H9 (cell line): Measurements from ENCODE around the gene ATG4D. TPM values are rescaled to one million over a fixed set of nuclear protein-coding genes. Genes with fewer than 3 reads are reported as not detected.

Experiments
- DNase-seq: peaks from one replicate; pipeline ENCODE4 v3.0.0-alpha.2; 2017
- H2AFZ ChIP-seq: one replicate; pipeline ENCODE4 v1.6.1; 2013; ENCODE audit warnings: mild to moderate bottlenecking, low read length, control low read depth, moderate library complexity
- H2AK5ac ChIP-seq: 2 replicates; pipeline ENCODE4 v1.6.1; 2013; ENCODE audit warnings: low read length, control low read depth, mixed read lengths; ENCODE audit not compliant: insufficient read length
- H2BK120ac ChIP-seq: one replicate; pipeline ENCODE4 v1.6.1; 2013; ENCODE audit warnings: low read depth, mild to moderate bottlenecking, low read length, control low read depth, inconsistent platforms; ENCODE audit not compliant: poor library complexity, severe bottlenecking
- H2BK12ac ChIP-seq: 2 replicates; pipeline ENCODE4 v1.6.1; 2013; ENCODE audit warnings: low read length, control low read depth, mixed read lengths, low read depth; ENCODE audit not compliant: insufficient read length
- H2BK15ac ChIP-seq: 2 replicates; pipeline ENCODE4 v1.6.1; 2013; ENCODE audit warnings: low read depth, low read length, control low read depth
- H2BK20ac ChIP-seq: one replicate; pipeline ENCODE4 v1.6.1; 2013; ENCODE audit warnings: low read depth, mild to moderate bottlenecking, low read length, control low read depth, inconsistent platforms; ENCODE audit not compliant: poor library complexity, severe bottlenecking
- H2BK5ac ChIP-seq: 2 replicates; pipeline ENCODE4 v1.6.1; 2013; ENCODE audit warnings: low read length, control low read depth, mixed read lengths; ENCODE audit not compliant: insufficient read length
- H3K14ac ChIP-seq: 2 replicates; pipeline ENCODE4 v1.6.1; 2013; ENCODE audit warnings: low read length, control low read depth; ENCODE audit not compliant: insufficient read depth
- H3K18ac ChIP-seq: 2 replicates; pipeline ENCODE4 v1.6.1; 2013; ENCODE audit warnings: low read depth, mild to moderate bottlenecking, mixed read lengths, low read length, control low read depth; ENCODE audit not compliant: insufficient read length
- H3K23ac ChIP-seq: 2 replicates; pipeline ENCODE4 v1.6.1; 2013; ENCODE audit warnings: low read length, control low read depth, mixed read lengths, low read depth; ENCODE audit not compliant: insufficient read length
- H3K23me2 ChIP-seq: 2 replicates; pipeline ENCODE4 v1.6.1; 2013; ENCODE audit warnings: low read depth, mild to moderate bottlenecking, mixed read lengths, low read length, control low read depth; ENCODE audit not compliant: insufficient read length, poor library complexity, severe bottlenecking
- H3K27ac ChIP-seq: 2 replicates; pipeline ENCODE4 v1.5.1; 2013; ENCODE audit warnings: low read length, control low read depth, mixed read lengths, low read depth; ENCODE audit not compliant: insufficient read length
- H3K27me3 ChIP-seq: 2 replicates; pipeline ENCODE4 v1.6.1; 2013; ENCODE audit warnings: low read length, control low read depth, inconsistent platforms; ENCODE audit not compliant: insufficient read depth
- H3K4ac ChIP-seq: 2 replicates; pipeline ENCODE4 v1.6.1; 2013; ENCODE audit warnings: low read depth, mild to moderate bottlenecking, control low read depth, inconsistent platforms, low read length, moderate library complexity
- H3K4me1 ChIP-seq: 2 replicates; pipeline ENCODE4 v1.6.1; 2013; ENCODE audit warnings: low read length, control low read depth, inconsistent platforms; ENCODE audit not compliant: insufficient read depth
- H3K4me2 ChIP-seq: 2 replicates; pipeline ENCODE4 v1.6.1; 2013; ENCODE audit warnings: low read length, control low read depth, mixed read lengths; ENCODE audit not compliant: insufficient read length, insufficient read depth
- H3K56ac ChIP-seq: 2 replicates; pipeline ENCODE4 v1.6.1; 2013; ENCODE audit warnings: low read depth, mild to moderate bottlenecking, mixed read lengths, low read length, control low read depth; ENCODE audit not compliant: insufficient read length
- H3K79me1 ChIP-seq: 2 replicates; pipeline ENCODE4 v1.6.1; 2013; ENCODE audit warnings: low read depth, mild to moderate bottlenecking, moderate library complexity, low read length, control low read depth, inconsistent platforms; ENCODE audit not compliant: insufficient read depth, poor library complexity, severe bottlenecking
- H3K79me2 ChIP-seq: 2 replicates; pipeline ENCODE4 v1.6.1; 2013; ENCODE audit warnings: low read length, control low read depth, inconsistent platforms; ENCODE audit not compliant: insufficient read depth
- H3K9ac ChIP-seq: 2 replicates; pipeline ENCODE4 v1.6.1; 2013; ENCODE audit warnings: low read length, control low read depth, mixed read lengths; ENCODE audit not compliant: insufficient read length; ENCODE audit errors: extremely low read depth
- H3K9me3 ChIP-seq: one replicate; pipeline ENCODE4 v1.6.1; 2013; ENCODE audit warnings: low read depth, low read length, inconsistent platforms; ENCODE audit not compliant: control insufficient read depth
- H3T11ph ChIP-seq: one replicate; pipeline ENCODE4 v1.6.1; 2013; ENCODE audit warnings: mild to moderate bottlenecking, low read length, control low read depth, inconsistent platforms
- H4K20me1 ChIP-seq: one replicate; pipeline ENCODE4 v1.6.1; 2013; ENCODE audit not compliant: control insufficient read depth, insufficient read length, insufficient read depth
- H4K5ac ChIP-seq: 2 replicates; pipeline ENCODE4 v1.6.1; 2013; ENCODE audit warnings: low read depth, mild to moderate bottlenecking, mixed read lengths, low read length, control low read depth; ENCODE audit not compliant: insufficient read length
- H4K8ac ChIP-seq: replicated peaks from 2 replicates; pipeline ENCODE4 v1.6.1; 2013; ENCODE audit warnings: low read length, control low read depth, mixed read lengths, low read depth; ENCODE audit not compliant: insufficient read length
- H4K91ac ChIP-seq: 2 replicates; pipeline ENCODE4 v1.6.1; 2013; ENCODE audit warnings: low read depth, mild to moderate bottlenecking, moderate library complexity, mixed read lengths, low read length, control low read depth; ENCODE audit not compliant: insufficient read length
- H3K27ac Mint-ChIP-seq, 3 experiments: 2 replicates in 2 of 3; 3 replicates in 1 of 3; pipeline ENCODE4 v1.8.0; 2020 to 2021; ENCODE audit warnings: mixed read lengths in 3 of 3, mild to moderate bottlenecking in 1 of 3, moderate library complexity in 1 of 3
- H3K27me3 Mint-ChIP-seq: 2 replicates; pipeline ENCODE4 v1.8.0; 2021; ENCODE audit warnings: low read depth, mild to moderate bottlenecking, moderate library complexity, mixed read lengths
- H3K36me3 Mint-ChIP-seq, 3 experiments: 2 replicates in 2 of 3; 3 replicates in 1 of 3; pipeline ENCODE4 v1.8.0; 2020 to 2021; ENCODE audit warnings: low read depth in 3 of 3, mixed read lengths in 3 of 3; ENCODE audit not compliant: insufficient read depth in 1 of 3
- H3K4me1 Mint-ChIP-seq, 2 experiments: 2 replicates each; pipeline ENCODE4 v1.8.0; 2020; ENCODE audit warnings: mixed read lengths in 2 of 2
- H3K4me3 Mint-ChIP-seq, 2 experiments: 2 replicates in 1 of 2; 3 replicates in 1 of 2; pipeline ENCODE4 v1.8.0; 2020 to 2021; ENCODE audit warnings: mild to moderate bottlenecking in 2 of 2, mixed read lengths in 2 of 2, moderate library complexity in 1 of 2
- H3K9me3 Mint-ChIP-seq, 2 experiments: 2 replicates in 1 of 2; 3 replicates in 1 of 2; pipeline ENCODE4 v1.8.0; 2020; ENCODE audit warnings: mild to moderate bottlenecking in 2 of 2, mixed read lengths in 2 of 2, moderate library complexity in 1 of 2
- CTCF ChIP-seq: fragments of 200-600 bp; sonication (generic); conservative IDR thresholded peaks from 3 replicates; pipeline ENCODE4 v1.8.0; 2021; ENCODE audit warnings: antibody characterized with exemption, mild to moderate bottlenecking
- WGBS: extraction: QIAGEN DNeasy Blood & Tissue Kit; methylation state at CpG from one replicate; pipeline ENCODE4 v1.1.7; 2013; ENCODE audit warnings: missing lambda C conversion rate, low lambda C conversion rate, mixed read lengths; ENCODE audit not compliant: insufficient read length; ENCODE audit errors: extremely low coverage; 5-methylcytosine and 5-hydroxymethylcytosine counted together
- total RNA-seq: library from RNA; stranded (reverse); gene quantifications from 2 replicates; pipeline ENCODE4 v1.2.1, GENCODE V29; 2021

The ATG4D gene
- total RNA-seq, 1 experiment from 2014 or later, result 55.8 TPM

GRCh38 chr19:10499550-10500246 lies 44.0 kb upstream of the ATG4D start:
- peaks cover 15% of the 10 kb centered on the region; the same call in 1 of the 2 replicates for H3K79me2 ChIP-seq

More at GRCh38 chr19:10499550-10500246, 44.0 kb upstream of the ATG4D start:
- Histone ChIP-seq H2BK5ac (no peak overlapping the region), H3K18ac (no peak overlapping the region), H3K9me3 (no peaks in the 10 kb centered on the region), H3K27me3 (no peaks in the 10 kb centered on the region), H2BK12ac (no peak overlapping the region), H3K56ac (no peak overlapping the region), H4K20me1 (no peaks in the 10 kb centered on the region), H4K8ac (no peak overlapping the region), H3K79me1 (peaks cover 2% of the 10 kb centered on the region), H2BK20ac (no peak overlapping the region), H3K9ac (no peak overlapping the region), H3K4ac (no peak overlapping the region), H2AFZ (no peak overlapping the region), H2BK15ac (no peak overlapping the region), H2BK120ac (no peak overlapping the region), H4K91ac (no peak overlapping the region), H3K23me2 (peaks cover 7% of the 10 kb centered on the region), H3K27ac (no peak overlapping the region), H2AK5ac (no peak overlapping the region), H3K14ac (no peak overlapping the region), H3K4me2 (peak overlapping the region; percentile 27), H3K23ac (no peak overlapping the region), H4K5ac (no peak overlapping the region), H3T11ph (no peak overlapping the region), H3K4me1 (peaks cover 2% of the 10 kb centered on the region; the same call in 1 of the 2 replicates)
- H3K4me3 Mint-ChIP-seq, result peak overlapping the region; percentile 56 to 73; a peak in 4 of 5 replicates
- H3K27ac Mint-ChIP-seq, result peak overlapping the region; percentile 86 to 99 (median 97); a peak in 6 of 7 replicates
- DNase-seq, result peak; percentile 76
- peaks cover 20 to 28% of the 10 kb centered on the region in 2 experiments for H3K4me1 Mint-ChIP-seq
- H3K27me3 Mint-ChIP-seq, result peaks cover 3% of the 10 kb centered on the region
- peaks cover 13 to 48% (median 45%) of the 10 kb centered on the region in 3 experiments for H3K36me3 Mint-ChIP-seq
- no peaks in the 10 kb centered on the region for H3K9me3 Mint-ChIP-seq
- no peak for TF ChIP-seq CTCF
- no CpG with 5 or more reads among the region's 24 CpGs for WGBS
